HepG2 (cell line): ENCODE data around the gene ZNF415. TPM values are rescaled to one million over a fixed set of nuclear protein-coding genes. Genes with fewer than 3 reads are reported as not detected.

Source experiments
- HDAC1 ChIP-seq: sonication (generic); formaldehyde crosslinking; IDR thresholded peaks from 2 replicates; pipeline ENCODE4 v1.5.1; 2020; ENCODE audit warnings: mild to moderate bottlenecking, missing genetic modification reagents
- JUND ChIP-seq: sonication (generic); formaldehyde crosslinking; IDR thresholded peaks from 2 replicates; pipeline ENCODE4 v1.8.0; 2022; ENCODE audit warnings: mild to moderate bottlenecking, missing genetic modification reagents
- TAF15 ChIP-seq: fragments of 200-400 bp; formaldehyde crosslinking; IDR thresholded peaks from one replicate; pipeline ENCODE4 v1.6.1; 2018; ENCODE audit warnings: mild to moderate bottlenecking, low read depth, low read length; ENCODE audit not compliant: poor library complexity, severe bottlenecking
- ZNF224 ChIP-seq: sonication (generic); formaldehyde crosslinking; IDR thresholded peaks from 2 replicates; pipeline ENCODE4 v1.5.0; 2020; ENCODE audit warnings: mild to moderate bottlenecking, missing genetic modification reagents
- ZNF564 ChIP-seq: sonication (generic); formaldehyde crosslinking; IDR thresholded peaks from 2 replicates; pipeline ENCODE4 v1.8.1; 2023; ENCODE audit warnings: mild to moderate bottlenecking, missing genetic modification reagents
- ZNF75D ChIP-seq: sonication (generic); formaldehyde crosslinking; IDR thresholded peaks from 2 replicates; pipeline ENCODE4 v1.8.1; 2023; ENCODE audit warnings: missing genetic modification reagents, mild to moderate bottlenecking, borderline replicate concordance
- polyA plus RNA-seq, 8 experiments: library from polyadenylated mRNA; depleted of rRNA in 3 of 8; stranded (reverse) in 7 of 8; unstranded in 1 of 8; fragments of >200 nt; fragmentation: Illumina TruSeq in 4 of 8; extraction: Trizol in 4 of 8; gene quantifications; 2 replicates each; pipeline versions ENCODE4 v1.2.1 to v1.2.3, GENCODE V29; 2011 to 2016; ENCODE audit warnings: low read depth in 4 of 8, missing spikeins in 1 of 8, mixed read lengths in 1 of 8; ENCODE audit not compliant: insufficient read depth in 1 of 8
- total RNA-seq, 5 experiments: library from RNA; depleted of rRNA; stranded (reverse); fragments of >200 nt; fragmentation: Illumina TruSeq; extraction: Trizol; gene quantifications; 2 replicates each; pipeline ENCODE4 v1.2.3, GENCODE V29; 2016; ENCODE audit warnings: low read depth in 1 of 5
- TF ChIP-seq, protein P1 (sequence below): sonication (generic); formaldehyde crosslinking; IDR thresholded peaks from 2 replicates; pipeline ENCODE4 v1.4.0; 2020; ENCODE audit warnings: missing genetic modification reagents
- TF ChIP-seq, protein P2 (sequence below): sonication (generic); formaldehyde crosslinking; IDR thresholded peaks from 2 replicates; pipeline ENCODE4 v1.5.1; 2020; ENCODE audit warnings: mild to moderate bottlenecking, missing genetic modification reagents
- TF ChIP-seq, protein P3 (sequence below): IDR thresholded peaks from 2 replicates; pipeline ENCODE4 v1.6.1; 2016; ENCODE audit warnings: mild to moderate bottlenecking

Gene ZNF415
- total and polyA plus RNA-seq, 2 of the 13 experiments (the other 11 are each of a cell fraction or from before 2014, with no cell fraction given): 0.15 to 0.17 TPM

DNA sequence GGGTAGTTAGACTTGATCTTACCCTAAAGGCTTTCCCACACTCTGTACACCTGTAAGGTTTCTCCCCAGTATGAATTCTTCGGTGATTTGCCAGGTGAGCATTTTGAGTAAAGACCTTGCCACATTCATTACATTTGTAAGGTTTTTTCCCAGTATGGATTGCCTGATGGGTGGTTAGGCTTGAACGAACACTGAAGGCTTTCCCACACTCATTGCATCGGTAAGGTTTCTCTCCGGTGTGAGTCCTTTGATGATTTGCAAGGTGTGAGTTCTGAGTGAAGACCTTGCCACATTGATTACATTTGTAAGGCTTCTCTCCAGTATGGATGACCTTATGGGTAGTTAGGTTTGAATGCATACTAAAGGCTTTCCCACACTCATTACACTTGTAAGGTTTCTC, 64.5 kb downstream of the ZNF415 start (continued):
- TF ChIP-seq, protein P1, sequence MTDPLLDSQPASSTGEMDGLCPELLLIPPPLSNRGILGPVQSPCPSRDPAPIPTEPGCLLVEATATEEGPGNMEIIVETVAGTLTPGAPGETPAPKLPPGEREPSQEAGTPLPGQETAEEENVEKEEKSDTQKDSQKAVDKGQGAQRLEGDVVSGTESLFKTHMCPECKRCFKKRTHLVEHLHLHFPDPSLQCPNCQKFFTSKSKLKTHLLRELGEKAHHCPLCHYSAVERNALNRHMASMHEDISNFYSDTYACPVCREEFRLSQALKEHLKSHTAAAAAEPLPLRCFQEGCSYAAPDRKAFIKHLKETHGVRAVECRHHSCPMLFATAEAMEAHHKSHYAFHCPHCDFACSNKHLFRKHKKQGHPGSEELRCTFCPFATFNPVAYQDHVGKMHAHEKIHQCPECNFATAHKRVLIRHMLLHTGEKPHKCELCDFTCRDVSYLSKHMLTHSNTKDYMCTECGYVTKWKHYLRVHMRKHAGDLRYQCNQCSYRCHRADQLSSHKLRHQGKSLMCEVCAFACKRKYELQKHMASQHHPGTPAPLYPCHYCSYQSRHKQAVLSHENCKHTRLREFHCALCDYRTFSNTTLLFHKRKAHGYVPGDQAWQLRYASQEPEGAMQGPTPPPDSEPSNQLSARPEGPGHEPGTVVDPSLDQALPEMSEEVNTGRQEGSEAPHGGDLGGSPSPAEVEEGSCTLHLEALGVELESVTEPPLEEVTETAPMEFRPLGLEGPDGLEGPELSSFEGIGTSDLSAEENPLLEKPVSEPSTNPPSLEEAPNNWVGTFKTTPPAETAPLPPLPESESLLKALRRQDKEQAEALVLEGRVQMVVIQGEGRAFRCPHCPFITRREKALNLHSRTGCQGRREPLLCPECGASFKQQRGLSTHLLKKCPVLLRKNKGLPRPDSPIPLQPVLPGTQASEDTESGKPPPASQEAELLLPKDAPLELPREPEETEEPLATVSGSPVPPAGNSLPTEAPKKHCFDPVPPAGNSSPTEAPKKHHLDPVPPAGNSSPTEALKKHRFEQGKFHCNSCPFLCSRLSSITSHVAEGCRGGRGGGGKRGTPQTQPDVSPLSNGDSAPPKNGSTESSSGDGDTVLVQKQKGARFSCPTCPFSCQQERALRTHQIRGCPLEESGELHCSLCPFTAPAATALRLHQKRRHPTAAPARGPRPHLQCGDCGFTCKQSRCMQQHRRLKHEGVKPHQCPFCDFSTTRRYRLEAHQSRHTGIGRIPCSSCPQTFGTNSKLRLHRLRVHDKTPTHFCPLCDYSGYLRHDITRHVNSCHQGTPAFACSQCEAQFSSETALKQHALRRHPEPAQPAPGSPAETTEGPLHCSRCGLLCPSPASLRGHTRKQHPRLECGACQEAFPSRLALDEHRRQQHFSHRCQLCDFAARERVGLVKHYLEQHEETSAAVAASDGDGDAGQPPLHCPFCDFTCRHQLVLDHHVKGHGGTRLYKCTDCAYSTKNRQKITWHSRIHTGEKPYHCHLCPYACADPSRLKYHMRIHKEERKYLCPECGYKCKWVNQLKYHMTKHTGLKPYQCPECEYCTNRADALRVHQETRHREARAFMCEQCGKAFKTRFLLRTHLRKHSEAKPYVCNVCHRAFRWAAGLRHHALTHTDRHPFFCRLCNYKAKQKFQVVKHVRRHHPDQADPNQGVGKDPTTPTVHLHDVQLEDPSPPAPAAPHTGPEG: no peak
- TF ChIP-seq HDAC1 (CRISPR knock-in tag): no peak
- TF ChIP-seq, protein P2, sequence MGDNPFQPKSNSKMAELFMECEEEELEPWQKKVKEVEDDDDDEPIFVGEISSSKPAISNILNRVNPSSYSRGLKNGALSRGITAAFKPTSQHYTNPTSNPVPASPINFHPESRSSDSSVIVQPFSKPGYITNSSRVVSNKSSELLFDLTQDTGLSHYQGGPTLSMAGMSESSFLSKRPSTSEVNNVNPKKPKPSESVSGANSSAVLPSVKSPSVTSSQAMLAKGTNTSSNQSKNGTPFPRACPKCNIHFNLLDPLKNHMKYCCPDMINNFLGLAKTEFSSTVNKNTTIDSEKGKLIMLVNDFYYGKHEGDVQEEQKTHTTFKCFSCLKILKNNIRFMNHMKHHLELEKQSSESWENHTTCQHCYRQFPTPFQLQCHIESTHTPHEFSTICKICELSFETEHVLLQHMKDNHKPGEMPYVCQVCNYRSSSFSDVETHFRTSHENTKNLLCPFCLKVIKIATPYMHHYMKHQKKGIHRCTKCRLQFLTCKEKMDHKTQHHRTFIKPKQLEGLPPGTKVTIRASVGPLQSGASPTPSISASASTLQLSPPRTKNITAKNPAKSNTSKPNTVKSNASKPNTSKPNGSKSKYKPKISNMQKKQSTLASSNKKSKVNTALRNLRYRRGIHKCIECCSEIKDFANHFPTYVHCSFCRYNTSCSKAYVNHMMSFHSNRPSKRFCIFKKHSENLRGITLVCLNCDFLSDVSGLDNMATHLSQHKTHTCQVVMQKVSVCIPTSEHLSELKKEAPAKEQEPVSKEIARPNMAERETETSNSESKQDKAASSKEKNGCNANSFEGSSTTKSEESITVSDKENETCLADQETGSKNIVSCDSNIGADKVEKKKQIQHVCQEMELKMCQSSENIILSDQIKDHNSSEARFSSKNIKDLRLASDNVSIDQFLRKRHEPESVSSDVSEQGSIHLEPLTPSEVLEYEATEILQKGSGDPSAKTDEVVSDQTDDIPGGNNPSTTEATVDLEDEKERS (CRISPR knock-in tag): no peak
- no peak for TF ChIP-seq TAF15
- TF ChIP-seq ZNF564 (CRISPR knock-in tag): no peak
- TF ChIP-seq ZNF224 (CRISPR knock-in tag): no peak
- TF ChIP-seq JUND (CRISPR knock-in tag): no peak
- TF ChIP-seq, protein P3, sequence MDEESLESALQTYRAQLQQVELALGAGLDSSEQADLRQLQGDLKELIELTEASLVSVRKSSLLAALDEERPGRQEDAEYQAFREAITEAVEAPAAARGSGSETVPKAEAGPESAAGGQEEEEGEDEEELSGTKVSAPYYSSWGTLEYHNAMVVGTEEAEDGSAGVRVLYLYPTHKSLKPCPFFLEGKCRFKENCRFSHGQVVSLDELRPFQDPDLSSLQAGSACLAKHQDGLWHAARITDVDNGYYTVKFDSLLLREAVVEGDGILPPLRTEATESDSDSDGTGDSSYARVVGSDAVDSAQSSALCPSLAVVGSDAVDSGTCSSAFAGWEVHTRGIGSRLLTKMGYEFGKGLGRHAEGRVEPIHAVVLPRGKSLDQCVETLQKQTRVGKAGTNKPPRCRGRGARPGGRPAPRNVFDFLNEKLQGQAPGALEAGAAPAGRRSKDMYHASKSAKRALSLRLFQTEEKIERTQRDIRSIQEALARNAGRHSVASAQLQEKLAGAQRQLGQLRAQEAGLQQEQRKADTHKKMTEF (CRISPR knock-in tag): no peak
- no peak for TF ChIP-seq ZNF75D (CRISPR knock-in tag)
